Thyroid gland (tissue), 4 donors: ENCODE data around the gene RAE1.

Source experiments
- POLR2A ChIP-seq, 2 donors: fragments of 450-650 bp; IDR thresholded peaks; one replicate each; pipeline ENCODE4 v1.6.1; 2017; ENCODE audit warnings: antibody characterized with exemption in 2 of 2, mild to moderate bottlenecking in 2 of 2, moderate library complexity in 1 of 2
- TF ChIP-seq, protein P1 (sequence below), 6 experiments: fragments of 200-600 bp in 3 of 6; fragments of 450-650 bp in 3 of 6; sonication (generic) in 3 of 6; IDR thresholded peaks; one replicate each; pipeline ENCODE4 v1.5.1; 2016 to 2019; ENCODE audit warnings: antibody characterized with exemption in 6 of 6, mild to moderate bottlenecking in 2 of 6, inconsistent platforms in 1 of 6, moderate library complexity in 1 of 6

DNA sequence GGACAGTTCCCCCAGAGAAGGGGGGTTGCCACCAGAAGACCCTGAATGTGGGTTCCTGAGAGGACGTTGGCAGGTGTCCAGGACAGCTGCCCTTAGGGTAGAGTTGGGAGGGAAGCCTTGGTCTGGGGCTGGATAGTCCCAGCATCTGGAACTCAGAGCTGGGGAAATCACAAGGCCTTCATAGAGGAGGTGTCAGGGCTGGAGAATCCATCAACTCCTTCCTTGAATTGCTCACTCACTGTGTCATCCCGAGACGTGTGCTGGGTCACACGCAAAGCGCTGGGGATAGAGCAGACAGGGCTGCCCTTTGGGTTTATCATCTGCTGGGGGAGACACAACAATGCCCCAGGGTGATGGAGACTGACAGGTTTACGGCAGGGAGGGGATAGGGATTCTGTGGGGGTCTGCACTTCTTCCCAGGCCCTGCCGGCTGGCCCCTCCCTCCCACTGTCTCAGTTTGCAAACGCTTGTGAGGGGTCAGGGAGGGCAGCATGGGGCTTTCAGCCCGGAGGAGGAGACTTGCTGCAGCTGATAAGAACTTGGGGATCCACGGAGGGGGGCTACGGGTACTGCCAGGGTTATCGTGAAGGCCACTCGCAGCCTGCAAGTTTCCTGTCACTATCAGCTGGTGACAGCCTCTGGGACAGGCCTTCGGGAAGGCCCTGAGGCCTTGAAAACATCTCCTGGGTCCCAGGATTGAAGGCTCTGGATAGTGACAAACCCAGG is 58.8 kb downstream of the RAE1 start:
- TF ChIP-seq, protein P1, sequence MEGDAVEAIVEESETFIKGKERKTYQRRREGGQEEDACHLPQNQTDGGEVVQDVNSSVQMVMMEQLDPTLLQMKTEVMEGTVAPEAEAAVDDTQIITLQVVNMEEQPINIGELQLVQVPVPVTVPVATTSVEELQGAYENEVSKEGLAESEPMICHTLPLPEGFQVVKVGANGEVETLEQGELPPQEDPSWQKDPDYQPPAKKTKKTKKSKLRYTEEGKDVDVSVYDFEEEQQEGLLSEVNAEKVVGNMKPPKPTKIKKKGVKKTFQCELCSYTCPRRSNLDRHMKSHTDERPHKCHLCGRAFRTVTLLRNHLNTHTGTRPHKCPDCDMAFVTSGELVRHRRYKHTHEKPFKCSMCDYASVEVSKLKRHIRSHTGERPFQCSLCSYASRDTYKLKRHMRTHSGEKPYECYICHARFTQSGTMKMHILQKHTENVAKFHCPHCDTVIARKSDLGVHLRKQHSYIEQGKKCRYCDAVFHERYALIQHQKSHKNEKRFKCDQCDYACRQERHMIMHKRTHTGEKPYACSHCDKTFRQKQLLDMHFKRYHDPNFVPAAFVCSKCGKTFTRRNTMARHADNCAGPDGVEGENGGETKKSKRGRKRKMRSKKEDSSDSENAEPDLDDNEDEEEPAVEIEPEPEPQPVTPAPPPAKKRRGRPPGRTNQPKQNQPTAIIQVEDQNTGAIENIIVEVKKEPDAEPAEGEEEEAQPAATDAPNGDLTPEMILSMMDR (IDR thresholded peaks at IDR 0.05): no peak
- no peak for TF ChIP-seq POLR2A (IDR thresholded peaks at IDR 0.05)
